GM18505 (cell line): ENCODE measurements around the gene GPNMB.
"Not testable (repeated sequence)": the region's sequence is repeated elsewhere in the genome, so short reads cannot be mapped to it uniquely, and the experiment has no call there.

Experiments
- ATAC-seq: cut with Tn5 transposase; IDR thresholded peaks from one replicate; pipeline ENCODE4 v1.9.1; 2021; ENCODE audit not compliant: unreplicated experiment
- POLR2A ChIP-seq: IDR thresholded peaks from 4 replicates; pipeline ENCODE4 v1.6.1; 2011; ENCODE audit warnings: borderline replicate concordance; ENCODE audit not compliant: insufficient read depth, insufficient read length; ENCODE audit errors: extremely low read depth

The GPNMB gene

DNA sequence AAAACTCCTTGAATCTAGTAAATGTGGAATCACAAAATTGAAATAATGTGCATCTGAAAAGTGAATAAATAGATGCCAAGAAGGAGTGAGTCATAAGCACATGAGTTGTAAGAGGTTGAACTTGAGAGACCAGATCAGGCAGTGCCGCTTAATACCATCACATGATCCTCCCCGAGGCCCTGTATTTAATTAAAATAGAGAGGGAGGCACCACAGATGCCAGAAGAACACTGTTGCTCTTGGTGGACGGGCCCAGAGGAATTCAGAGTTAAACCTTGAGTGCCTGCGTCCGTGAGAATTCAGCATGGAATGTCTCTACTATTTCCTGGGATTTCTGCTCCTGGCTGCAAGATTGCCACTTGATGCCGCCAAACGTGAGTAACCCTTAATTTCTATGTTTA is at the start of gene GPNMB:
Gene GPNMB, plus strand, starts transcription at position 221 of the 400 bp plus-strand sequence. Its CDS starts 83 bp downstream, at position 304.
- ATAC-seq = no peak
- no peak for TF ChIP-seq POLR2A

DNA sequence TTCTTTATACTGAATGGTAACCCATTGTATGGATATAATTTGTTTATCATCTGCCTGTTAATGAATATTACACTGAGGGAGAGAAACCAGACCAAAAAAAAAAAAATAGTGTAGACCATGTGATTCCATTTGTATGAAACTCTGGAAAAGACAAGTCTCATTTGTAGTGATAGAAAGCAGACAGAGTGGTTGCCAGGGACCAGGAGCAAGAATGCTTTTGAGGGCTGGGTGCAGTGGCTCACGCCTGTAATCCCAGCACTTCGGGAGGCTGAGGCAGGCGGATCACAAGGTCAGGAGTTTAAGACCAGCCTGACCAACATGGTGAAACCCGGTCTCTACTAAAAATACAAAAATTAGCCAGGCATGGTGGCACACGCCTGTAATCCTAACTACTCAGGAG is 48.8 kb upstream of the GPNMB start:
- ATAC-seq = not testable (repeated sequence)

DNA sequence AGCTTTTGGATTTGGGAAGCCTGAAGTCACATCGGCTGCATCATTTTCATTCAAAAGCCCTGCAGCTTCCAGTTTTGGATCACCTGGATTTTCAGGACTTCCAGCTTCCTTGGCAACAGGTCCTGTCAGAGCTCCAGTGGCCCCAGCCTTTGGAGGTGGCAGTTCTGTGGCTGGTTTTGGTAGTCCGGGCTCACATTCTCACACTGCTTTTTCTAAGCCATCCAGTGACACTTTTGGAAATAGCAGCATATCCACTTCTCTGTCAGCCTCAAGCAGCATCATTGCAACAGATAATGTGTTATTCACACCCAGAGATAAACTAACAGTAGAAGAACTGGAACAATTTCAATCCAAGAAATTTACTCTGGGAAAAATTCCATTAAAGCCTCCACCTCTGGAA is 46.2 kb upstream of the GPNMB start:
- no peak for ATAC-seq
- no peak for TF ChIP-seq POLR2A

DNA sequence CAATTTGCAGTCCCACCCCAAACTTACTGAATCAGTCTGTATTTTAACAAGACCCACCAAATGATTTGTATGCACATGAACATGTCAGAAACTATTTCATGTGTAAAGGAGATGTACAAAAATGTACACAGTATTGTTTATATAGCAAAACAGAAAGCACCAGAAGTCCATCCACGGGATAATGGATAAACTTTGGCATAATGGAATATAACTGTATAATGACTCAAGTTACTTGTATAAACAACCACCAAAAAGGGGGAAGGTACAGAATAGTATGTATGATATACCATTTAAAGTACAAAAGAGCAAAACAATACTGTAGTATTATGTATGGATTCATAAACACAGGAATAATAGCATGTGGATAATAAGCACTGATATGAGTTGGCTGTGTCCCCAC is 42.3 kb upstream of the GPNMB start:
- ATAC-seq = no peak
- no peak for TF ChIP-seq POLR2A

DNA sequence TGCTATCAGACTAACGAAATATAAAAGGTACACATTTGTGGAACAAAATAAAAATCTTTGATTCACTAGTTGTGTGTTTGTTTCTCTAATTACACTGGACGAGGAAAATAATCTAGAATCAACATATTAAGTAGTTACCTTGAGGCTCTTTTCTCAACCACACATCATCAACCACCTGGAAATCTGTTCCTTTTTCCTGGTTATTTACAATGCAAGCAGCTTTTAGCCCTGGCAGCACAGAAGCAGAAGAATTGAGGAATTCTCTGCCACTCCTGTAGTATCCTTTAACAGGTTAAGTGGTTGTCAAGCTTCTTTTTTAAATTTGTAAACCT is 41.0 kb upstream of the GPNMB start:
- ATAC-seq = no peak
- TF ChIP-seq POLR2A = no peak

DNA sequence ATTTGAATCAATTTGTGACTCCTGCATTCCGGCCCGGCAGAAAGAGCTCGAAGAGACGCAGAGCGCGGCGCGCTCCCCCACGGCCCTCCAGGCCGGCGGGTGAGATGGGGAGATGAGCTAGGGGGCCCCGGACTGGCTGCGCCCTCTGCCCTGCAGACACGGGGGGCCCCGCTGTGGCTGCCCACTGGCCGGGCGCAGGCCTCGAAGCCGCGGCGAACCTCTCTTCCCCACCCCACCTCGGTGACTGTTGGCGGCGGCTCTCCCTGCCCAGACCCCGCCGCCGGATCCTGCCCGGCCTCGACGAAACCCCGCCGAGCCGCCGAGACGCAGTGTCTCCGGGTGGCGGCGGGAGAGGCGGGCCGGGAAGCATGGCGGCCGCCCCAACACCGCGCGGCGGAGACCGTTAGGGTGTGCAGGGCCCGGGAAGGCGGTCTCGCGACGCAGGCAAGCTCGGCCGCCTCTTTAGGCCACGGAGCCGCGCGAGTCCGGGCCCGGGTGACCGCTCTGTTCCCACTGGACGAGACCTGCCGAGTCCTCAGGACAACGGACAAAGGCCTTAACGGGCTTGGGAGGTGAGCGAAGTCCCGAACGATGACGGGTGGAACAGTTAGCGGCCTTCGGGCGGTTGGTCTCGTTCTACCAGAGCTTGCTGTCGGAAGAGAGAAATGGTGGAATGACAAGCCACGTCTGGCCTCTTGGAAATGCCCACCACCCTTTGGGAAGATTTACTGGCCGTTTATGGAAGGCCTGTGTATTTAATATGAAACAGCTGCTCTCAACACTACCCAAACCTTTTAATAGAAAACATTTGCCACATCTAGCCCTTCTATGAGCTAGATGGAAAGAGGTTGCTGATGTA is 40.4 kb upstream of the GPNMB start:
- no peak for TF ChIP-seq POLR2A
- ATAC-seq = no peak

DNA sequence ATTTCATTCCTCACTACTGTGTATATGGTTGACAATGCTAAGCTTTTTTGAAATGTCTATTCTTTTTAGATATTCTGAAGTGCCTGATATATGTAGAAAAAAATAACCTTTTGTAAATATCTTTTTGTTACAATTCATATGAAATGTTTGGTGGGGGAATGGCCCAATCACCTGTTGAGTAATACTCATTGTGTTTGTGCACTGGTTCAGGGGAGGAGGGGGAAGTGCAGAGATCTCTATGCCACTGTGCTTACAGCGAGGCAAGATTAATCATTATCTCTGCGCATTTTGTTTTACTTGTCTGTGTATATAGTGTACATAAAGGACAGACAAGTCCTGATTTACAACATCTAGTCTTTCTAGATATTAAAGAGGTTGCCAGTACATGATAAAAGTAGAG is 39.6 kb upstream of the GPNMB start:
- no peak for ATAC-seq
- no peak for TF ChIP-seq POLR2A

DNA sequence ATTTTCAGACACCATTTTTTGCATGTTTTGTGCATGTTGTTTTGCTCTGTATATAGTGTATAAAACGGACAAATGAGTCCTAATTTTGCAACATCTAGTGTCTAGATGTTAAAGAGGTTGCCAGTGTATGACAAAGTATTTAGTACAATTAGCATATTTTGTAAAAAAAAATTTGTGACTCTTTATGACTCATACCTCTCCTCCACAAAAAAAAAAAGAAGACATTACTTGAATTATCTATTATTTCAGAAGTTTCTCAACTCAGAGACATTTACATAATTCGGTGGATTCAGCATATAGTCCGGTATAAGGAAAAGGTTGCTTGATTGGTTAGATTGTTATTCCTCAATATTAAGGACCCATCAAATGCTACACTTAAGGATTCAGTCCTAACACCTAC is 38.7 kb upstream of the GPNMB start:
- TF ChIP-seq POLR2A = no peak
- no peak for ATAC-seq

DNA sequence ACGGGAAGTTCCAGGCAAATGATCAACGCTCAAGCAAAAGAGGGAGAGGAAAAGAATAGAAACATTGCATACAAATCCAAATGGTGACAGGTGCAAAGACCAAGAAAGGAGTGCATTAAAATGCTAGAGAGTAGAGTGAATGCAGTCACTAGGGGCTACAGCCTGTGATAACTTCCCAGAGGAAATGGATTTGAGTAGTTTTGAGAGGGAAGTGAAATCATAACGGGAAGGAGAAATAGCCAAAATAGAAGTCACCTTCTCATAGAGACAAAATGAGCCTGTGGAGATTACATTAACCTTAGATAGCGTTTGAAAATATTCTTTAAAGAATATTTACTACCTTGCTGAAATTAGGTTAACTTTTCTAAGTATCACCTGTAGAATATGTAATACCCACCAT is 38.3 kb upstream of the GPNMB start:
- TF ChIP-seq POLR2A = no peak
- no peak for ATAC-seq

DNA sequence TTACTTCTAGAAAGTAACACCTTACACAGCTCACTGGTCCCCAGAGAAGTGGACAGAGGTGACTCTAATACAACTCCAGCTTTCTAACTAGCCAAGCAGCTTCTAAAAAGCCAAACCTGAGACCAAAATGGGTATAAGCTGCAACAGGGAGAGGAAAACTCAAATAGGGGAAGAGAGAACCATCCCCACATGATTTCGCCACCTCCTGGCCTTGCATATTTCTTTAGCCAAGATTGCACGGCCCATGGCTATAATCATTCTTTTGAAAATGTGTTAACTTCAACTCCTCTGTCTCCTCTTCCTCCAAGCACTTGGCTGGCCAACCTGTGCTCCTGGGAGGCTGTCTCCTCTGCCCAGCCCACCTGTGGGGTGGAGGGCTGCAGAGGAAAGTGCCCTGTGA is 36.1 kb upstream of the GPNMB start:
- no peak for ATAC-seq

DNA sequence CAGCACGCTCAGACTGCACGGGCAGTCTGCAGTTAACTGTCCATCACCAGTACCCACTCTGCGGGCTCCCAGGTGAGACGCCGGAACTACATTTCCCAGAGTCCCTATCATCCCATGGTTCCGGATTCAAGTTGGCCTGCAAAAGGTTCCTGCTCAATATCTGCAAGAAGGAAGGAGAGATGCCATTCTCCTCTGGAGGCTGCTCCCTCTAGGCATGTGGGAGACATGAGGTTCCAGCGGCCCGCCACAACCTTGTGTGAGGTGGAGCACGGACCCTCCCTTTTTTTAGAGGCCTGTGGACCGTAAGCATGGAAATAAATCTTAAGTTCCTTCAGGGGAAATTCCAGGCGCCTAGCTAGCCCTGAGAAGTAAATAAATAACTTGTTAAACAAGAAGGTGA is 35.0 kb upstream of the GPNMB start:
- TF ChIP-seq POLR2A = no peak
- ATAC-seq = no peak

More for the DNA sequence above, 36.1 kb upstream of the GPNMB start:
- no peak for TF ChIP-seq POLR2A

DNA sequence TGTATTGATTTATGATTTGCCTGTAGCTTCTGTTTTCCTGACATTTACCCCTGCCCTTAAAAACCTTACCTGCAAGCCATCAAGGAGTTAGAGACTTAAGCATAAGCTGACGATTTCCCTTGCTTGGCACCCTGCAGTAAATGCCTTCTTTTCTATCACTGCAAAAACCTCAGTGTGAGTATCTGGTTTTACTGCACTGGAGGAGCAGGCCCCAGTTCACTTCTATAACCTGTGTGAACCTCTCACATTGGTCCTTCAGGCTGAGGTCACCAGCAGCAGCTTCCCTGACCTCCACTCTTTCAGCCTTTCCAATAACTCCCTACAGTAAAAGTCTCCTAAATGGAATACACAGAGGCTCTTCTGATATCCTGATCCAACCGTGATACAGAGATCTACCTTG is 34.2 kb upstream of the GPNMB start:
- no peak for TF ChIP-seq POLR2A
- ATAC-seq = no peak

DNA sequence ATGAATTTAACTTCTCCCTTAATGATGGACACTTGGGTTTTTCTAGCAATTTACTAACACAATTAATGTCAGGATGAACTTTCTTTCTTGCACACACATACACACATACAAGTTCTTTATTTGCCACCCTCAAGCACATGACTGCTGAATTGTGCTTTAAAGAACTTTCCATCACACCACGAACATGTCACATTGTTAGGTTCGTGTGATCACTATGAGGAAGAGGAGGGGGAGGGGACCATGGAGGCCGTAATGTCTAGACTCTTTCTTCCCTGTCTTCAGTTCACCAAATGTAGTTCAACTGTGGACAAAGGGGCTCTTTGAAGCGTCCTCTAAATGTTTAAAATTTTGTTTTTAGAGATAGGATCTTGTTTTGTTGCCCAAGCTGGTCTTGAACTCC is 33.7 kb upstream of the GPNMB start:
- ATAC-seq = no peak
- TF ChIP-seq POLR2A = no peak

DNA sequence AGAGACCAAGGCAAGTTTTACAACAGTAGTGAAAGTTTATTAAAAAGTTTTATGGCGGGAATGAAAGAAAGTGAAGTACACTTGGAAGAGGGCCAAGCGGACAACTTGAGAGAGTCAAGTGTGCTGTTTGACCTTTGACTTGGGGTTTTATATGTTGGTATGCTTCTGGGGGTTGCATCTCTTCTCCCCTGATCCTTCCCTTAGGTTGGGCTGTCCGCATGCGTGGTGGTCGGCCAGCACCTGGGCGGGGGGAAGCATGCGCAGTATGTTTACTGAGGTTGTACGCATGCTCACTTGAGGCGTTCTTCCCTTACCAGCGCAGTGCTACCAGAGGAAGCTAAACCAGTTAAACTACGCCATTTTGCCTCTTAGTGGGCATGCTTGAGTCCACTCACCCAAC is 32.8 kb upstream of the GPNMB start:
- no peak for TF ChIP-seq POLR2A

DNA sequence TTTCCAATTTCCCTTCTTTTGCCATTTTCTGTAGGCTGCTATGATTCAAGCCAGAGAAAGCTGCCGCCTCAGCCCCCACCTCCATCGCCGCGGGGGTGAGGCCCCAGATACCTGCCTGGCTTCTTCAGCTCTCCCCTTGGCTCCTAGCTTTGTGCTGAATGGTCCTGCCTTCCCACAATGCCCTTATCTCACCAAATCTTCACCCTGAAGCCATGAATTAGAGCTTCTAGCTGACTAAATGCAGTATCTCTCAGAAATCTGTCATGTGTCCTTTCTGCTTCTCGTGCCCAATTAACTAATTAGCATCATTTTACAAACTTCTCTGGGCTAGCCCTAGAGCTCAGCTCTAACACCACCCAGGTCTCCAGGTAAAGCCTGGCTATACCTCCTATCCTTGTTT is 32.2 kb upstream of the GPNMB start:
- no peak for ATAC-seq

More for the DNA sequence above, 32.8 kb upstream of the GPNMB start:
- no peak for ATAC-seq

More for the DNA sequence above, 32.2 kb upstream of the GPNMB start:
- no peak for TF ChIP-seq POLR2A
